Astrocyte (in vitro differentiated cells and primary cell): ENCODE results near the gene REPIN1.

Experiments used
- EZH2 ChIP-seq: IDR thresholded peaks from 2 replicates; pipeline ENCODE4 v1.6.1; 2012; ENCODE audit warnings: mild to moderate bottlenecking, low read length, inconsistent platforms; ENCODE audit not compliant: insufficient read depth
- TF ChIP-seq, protein P1 (sequence below): IDR thresholded peaks from 2 replicates; pipeline ENCODE4 v1.5.1; 2011; ENCODE audit warnings: low read depth, mild to moderate bottlenecking, inconsistent platforms, low read length, moderate library complexity; ENCODE audit not compliant: insufficient read depth

DNA sequence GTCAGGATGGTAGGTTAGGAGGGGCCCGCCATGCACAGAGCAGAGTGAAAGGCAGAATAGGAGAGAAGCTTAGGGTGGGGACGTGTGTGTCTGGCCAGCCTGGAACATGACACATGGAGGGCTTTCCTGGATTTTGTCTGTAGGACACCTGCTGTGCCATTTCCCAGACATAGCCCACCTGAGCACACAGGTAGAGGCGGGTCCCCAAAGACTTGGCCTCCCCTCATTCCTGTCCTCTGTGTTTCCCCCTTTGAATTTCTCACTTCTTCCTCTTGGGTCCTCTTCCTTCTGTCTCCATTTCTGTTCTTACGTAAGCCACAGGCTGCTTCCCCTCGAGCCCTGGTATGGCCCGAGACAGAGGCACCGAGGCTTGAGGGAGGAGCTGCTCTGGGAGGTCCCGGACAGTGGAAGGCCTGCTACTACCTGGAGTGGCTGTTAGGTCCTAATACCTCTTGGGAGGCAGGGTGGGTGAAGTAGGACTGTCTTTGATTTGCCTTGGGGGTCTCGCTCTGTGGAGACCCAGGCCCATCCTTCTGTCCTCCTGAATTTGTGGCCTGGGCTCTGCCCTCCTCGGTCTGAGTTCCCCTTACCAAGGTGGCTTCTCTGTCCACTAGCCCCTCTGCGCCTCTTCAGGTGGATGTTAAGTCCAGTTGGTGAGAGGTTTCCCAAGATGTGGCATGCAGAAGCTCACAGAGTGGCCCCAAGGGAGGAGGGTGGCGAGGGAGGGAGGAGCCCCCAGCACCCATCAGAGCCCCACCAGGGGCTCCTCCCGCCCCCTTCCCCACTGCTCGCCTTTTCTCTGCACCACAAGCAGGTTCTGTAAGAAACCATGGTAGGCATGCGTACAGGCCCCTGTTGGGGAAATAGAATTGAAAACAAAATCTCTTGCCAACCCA lies 16.0 kb downstream of the REPIN1 start:
- TF ChIP-seq EZH2: no peak
- TF ChIP-seq, protein P1, sequence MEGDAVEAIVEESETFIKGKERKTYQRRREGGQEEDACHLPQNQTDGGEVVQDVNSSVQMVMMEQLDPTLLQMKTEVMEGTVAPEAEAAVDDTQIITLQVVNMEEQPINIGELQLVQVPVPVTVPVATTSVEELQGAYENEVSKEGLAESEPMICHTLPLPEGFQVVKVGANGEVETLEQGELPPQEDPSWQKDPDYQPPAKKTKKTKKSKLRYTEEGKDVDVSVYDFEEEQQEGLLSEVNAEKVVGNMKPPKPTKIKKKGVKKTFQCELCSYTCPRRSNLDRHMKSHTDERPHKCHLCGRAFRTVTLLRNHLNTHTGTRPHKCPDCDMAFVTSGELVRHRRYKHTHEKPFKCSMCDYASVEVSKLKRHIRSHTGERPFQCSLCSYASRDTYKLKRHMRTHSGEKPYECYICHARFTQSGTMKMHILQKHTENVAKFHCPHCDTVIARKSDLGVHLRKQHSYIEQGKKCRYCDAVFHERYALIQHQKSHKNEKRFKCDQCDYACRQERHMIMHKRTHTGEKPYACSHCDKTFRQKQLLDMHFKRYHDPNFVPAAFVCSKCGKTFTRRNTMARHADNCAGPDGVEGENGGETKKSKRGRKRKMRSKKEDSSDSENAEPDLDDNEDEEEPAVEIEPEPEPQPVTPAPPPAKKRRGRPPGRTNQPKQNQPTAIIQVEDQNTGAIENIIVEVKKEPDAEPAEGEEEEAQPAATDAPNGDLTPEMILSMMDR: no peak
